Activated CD4-positive, alpha-beta T cell treated with anti-CD3 and anti-CD28 coated beads for 4 hours (primary cell): ENCODE measurements around the gene CCDC106.

Experiments
- DNase-seq, 2 donors: peaks; one replicate each; pipeline ENCODE4 v3.0.0-alpha.2; 2020

CCDC106 gene

DNA sequence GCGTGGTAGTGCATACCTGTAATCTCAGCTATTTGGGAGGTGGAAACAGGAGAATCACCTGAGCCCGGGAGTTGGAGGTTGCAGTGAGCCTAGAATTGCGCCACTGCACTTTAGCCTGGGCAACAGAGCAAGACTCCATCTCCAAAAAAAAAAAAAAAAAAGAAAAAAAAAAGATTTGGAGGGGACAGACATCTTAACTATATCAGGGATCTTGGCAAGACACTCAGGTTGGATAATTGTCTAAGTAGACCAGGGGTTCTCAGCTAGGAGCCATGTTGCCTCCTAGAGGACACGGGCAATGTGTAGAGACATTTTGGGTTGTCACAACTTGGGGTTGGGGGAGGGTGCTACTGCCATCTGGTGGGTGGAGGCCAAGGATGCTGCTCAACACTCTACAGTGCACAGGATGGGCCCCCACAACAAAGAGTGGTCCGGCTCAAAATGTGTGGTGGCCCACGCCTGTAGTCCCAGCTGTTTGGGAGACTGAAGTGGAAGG lies 9.1 kb upstream of the CCDC106 start:
- peak; percentile 48 to 61 for DNase-seq

DNA sequence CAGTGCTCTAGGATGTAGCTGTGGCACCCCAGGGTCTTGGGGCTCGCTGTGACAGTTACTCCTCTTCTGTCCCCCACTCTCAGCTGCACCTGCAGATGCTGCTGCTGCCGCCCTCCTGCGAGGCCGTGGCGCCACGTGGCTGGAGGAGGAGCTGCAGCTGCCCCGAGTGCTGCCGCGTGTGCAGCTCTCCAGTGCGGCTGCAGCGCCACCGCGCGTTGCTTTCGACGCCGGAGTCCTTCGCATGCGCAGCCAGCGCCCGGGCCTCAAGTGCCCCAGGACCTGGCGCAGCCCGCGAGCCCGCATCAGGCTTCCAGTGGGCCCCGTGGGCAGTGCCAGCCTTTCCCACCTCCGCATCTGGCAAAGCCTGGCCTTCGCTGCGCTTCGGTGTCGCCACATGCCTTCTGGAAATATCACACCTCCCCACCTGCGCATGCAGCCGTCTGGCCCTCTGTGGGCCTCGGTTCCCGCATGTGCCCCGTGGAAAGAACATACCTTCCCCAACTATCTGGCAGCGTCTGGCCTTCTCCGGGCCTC lies 7.9 kb upstream of the CCDC106 start:
- DNase-seq: peak; percentile 72 to 76

DNA sequence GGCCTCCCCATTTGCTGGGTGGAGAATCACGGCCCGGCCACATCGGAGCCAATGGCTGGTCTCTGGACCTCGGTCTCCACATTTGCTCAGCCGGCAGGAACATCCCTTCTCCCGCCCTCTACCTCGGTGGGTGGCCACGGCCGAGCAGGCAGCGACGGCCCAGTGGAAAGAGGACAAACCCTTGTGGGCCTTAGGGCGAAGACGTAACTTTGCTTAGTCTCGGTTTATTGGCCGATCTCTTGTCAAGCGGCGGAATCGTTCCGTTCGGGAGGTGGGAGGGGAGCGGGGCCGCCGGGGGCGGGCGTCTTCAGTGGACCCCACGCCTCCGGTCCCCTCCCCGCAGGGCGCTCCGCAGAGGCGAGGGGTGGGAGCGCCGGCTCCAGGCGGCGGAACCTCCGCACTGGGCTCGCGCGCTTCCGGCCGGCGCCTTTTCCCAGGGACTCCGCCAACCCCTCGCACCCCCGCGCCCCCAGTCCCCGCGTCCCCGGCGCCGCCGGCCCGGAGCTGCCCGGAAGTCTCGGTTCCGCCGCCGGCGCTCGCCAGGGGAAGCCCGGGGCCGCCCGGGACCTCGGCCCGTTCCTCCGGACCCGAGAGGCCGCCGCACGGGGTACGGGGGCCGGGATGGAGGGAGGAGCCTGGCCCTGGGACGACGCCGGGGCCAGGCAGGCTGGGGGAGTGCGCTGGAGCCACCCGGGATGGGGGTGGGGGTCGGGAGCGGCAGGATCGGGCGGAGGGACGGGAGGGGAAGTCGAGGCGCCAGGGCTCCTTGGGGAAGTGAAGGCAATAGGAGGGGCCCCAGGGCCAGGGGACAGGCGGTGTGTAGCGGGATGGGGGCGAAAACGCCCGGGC lies 7.2 kb upstream of the CCDC106 start, which contains the start of gene ZNF580:
Gene ZNF580, plus strand, starts transcription at position 426 of the 849 bp plus-strand sequence. CDS start 1,507 bp downstream, outside the sequence.
- peak; percentile 57 to 64 for DNase-seq

DNA sequence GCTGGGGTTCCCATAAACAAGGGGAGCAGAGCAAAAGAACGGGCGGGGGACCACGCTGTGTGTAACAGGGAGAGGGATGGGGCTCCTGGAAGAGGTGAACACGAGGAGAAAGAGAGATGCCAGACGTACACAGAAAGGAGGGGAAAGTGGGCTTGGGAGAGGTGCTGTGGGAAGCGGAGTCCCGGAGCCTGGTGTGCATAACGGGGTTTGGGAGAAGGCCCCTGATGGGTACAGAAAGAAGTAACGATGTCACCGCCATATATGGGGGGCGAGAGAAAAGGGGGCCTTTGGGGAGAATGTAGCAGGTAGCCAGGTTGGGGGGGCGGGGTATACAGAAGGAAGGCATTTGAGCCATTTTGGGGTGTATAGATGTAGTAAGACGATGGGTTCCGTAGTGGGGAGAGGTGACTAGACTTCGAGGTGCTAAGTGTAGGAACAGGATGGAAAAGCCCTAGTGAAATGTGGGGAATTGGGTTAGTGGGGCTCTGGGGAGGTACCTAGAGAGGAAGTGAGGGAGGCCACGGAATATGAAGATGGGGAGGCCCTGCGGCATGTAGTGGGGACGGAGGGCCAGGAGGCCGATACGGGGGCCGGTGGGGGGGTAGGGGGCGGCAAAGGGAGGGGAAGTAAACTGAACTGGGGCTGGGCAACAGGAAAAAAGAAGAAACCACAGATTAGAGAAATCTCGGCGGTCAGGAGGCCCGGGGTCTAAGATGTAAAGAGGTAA lies 6.4 kb upstream of the CCDC106 start:
- DNase-seq: peak; percentile 25 to 32

DNA sequence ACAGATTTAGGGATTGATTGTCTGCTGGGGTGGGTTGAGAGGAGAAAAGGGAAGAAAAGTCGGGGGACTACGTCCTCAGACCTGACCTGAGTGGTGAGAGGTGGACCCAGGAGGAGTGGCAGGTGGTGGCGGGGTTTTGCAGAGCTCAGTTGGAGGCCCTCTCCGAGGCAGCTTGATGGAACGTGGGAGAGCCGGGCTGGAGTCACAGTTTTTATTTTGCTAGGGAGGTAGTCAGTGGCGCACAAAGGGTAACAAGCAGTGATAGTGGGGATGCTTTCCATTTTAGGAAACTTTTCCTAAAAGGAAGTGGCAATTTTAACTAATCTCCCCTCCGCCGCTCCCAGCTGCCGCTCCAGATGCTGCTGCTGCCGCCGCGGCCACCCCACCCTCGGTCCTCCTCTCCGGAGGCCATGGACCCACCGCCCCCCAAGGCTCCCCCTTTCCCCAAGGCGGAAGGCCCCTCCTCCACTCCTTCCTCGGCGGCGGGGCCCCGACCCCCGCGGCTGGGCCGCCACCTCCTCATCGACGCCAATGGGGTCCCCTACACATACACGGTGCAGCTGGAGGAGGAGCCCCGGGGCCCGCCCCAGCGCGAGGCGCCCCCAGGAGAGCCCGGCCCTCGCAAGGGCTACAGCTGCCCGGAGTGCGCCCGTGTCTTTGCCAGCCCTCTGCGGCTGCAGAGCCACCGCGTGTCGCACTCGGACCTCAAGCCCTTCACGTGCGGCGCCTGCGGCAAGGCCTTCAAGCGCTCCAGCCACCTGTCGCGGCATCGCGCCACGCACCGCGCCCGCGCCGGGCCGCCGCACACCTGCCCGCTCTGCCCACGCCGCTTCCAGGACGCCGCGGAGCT lies 5.6 kb upstream of the CCDC106 start:
- peak in 1 of 2 donors; percentile 35 for DNase-seq

DNA sequence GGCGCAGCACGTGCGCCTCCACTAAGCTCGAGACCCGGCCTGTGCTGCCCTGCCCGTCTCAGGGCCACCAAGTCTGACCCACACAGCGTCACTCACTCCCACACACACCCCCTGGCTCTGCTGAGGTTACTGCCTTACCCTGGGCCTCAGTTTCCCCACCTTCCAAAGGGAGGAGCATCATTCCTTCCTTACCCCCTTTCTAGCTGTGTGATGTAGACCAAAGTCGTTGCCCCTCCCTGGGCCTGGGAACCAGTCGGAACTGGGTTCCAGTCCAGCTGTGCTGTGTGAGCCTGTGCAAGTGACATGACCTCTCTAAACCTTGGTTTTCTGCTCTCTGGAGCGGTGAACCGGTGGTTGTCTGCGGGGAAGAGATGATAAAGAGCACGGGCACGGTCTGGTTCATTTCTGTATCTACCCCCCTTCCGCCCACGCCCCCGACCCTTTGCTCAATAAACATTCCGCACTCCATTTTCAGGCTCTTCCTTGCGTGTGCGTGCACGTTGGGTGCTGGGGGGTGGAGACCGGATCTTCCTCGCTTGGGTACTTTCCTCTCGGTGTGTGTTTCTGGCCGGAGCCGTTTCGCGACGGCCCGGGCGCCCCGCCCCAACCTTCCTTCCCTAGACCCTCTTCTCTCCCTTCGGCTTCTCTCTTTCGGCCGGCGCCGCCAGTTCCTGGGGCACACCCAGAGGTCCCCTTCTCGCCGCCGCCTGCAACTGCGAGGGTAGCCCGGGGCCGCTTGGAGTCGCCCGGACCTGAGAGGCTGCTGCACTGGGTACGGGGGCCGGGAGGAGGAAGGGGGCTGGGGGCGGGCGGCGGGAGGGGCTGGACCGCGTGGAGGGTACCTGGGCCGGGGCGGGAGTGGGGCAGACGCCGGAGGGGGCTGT lies 4.8 kb upstream of the CCDC106 start, which contains the start of gene ZNF581:
Gene ZNF581, plus strand, starts transcription at position 647 of the 884 bp plus-strand sequence. CDS start 923 bp downstream, outside the sequence.
- DNase-seq: peak; percentile 77 to 80

DNA sequence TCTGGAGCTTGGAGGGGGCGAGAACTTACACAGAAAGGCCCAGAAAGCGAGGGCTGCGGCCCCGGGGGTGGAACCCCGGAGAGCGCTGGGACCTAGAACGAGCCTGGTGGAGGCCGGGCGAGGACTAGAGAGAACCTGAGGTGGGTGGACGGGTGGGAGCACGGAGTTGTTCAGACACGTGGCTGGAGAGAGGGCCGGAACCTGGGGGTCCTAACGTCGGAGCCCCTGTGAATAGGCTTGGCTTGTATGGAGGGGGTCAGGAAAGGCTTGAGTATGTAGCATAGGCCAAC lies 4.2 kb upstream of the CCDC106 start:
- DNase-seq: no peak

DNA sequence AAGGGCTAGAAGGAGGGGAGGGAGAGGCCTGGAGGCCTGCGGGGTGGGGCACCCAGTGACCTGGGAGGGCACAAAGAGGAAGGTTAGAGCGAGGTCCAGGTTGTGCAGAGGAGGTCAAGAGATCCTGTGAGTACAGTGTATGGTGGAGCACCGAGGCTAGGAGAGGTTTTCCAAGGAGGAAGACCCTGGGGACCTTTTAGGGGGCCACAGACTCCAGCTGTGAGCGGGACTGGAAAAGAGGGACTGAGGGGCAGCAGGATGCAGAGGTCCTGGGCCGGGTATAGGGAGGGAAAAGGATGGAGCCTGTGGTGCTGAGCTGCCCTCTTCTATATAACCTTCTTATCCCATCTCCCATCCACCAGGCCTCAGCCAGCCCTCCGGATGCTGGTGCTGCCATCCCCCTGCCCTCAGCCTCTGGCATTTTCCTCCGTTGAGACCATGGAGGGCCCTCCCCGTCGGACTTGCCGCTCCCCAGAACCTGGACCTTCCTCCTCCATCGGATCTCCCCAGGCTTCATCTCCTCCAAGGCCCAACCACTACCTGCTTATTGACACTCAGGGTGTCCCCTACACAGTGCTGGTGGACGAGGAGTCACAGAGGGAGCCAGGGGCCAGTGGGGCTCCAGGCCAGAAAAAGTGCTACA lies 3.7 kb upstream of the CCDC106 start:
- no peak for DNase-seq

DNA sequence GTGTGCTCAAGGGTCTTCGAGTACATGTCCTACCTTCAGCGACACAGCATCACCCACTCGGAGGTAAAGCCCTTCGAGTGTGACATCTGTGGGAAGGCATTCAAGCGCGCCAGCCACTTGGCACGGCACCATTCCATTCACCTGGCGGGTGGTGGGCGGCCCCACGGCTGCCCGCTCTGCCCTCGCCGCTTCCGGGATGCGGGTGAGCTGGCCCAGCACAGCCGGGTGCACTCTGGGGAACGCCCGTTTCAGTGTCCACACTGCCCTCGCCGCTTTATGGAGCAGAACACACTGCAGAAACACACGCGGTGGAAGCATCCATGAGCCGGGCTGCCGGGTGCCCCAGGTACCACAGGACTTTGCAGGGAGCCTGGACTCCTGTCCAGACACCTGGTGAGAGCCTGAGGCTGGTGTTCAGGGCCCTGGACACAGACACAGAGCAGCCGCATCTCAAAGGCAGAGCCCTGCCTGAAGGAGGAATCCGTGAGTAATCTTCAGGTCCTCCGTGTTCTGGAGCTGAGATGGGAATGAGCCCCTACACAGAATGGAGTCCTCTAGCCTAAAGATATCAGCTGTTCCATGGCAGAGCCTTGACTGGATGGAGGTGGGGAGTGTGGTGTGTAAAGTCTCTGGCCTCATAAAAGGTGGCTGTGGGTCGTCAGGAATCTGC lies 3.0 kb upstream of the CCDC106 start:
- DNase-seq: no peak

DNA sequence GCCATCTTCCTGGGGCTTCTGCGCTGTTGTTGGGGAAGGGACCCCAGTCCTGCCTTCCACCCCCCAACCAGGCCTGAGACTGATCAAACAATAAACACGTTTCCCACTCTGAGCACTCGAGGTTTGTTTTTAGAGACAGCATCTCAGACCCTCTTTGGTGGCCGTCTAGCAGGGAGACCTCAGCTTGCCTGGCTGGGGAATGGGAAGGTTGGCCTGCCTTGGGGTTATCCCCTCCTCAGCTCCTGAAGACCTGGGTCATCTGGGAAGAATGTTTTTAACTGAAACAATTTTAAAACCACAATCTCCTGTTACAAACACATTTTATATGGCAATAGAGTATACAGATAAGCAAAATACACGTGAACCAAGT lies 2.5 kb upstream of the CCDC106 start:
- no peak for DNase-seq

DNA sequence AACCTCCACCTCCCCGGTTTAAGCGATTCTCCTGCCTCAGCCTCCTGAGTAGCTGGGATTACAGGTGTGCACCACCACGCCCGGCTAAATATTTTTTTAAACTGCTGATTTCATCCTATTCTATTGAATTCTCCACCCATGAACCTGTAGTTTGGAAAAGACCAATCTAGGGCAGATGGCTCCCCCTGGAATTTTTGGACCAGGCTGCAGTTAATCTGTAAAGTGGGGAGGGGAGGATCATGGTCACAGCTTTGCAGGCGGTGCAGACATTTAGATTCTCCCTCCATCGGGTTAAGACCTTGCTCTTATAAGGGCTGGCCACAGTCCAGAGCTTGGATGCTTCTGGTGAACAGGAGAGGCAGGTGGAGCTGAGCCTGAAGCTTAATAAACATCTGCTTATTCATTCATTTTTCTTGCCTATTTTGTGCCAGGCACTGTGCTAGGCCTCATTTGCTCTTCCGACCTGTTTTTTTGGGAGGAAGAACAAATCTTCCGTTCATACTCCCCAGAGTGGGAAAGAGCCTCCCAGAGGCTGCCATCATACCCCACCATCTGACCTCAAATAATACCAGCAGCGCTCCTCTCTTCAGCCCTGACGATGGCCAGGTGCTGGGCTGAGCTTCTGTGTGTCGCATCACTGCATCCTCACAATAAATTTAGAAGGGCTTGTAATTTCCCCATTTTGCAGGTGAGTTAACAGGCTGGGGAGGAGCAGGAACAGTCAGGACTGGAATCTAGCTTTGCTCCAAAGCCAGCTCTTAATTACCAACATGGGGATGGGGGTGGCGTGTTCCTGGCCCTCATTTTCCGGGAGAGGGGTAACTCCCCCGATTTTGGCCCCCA lies 902 bp upstream of the CCDC106 start:
- no peak for DNase-seq

DNA sequence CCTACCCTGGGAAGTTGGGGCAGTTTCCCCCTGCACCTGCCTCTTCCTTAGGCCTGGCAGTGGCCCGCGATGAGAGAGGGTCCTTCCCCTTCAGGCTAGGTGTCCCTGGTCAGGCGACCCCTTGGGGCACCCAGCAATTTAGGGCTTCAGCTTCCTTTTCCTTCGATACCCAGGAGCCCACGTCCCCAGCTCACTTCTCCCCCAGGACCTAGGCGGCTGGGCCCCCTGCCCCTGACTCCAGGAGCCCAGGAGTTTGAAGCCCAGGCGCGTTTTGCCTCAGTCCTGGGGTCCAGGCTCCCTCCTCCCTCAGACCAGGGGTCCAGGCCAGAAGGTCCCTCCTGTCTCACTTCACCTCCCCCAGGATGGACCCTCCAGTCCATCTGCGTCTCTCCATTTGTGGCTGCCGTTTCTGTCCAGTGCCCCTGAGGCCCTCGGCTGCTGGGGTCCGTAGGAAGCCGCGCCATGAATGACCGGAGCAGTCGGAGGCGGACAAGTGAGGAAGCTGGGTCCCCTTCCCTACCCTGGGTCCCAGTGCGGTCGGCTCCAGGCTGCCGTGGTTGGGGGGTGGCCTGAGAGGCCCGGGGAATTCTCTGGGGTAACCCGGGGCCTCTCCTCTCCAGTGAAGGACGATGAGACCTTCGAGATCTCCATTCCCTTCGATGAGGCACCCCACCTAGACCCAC lies 714 bp downstream of the CCDC106 start:
- no peak for DNase-seq

DNA sequence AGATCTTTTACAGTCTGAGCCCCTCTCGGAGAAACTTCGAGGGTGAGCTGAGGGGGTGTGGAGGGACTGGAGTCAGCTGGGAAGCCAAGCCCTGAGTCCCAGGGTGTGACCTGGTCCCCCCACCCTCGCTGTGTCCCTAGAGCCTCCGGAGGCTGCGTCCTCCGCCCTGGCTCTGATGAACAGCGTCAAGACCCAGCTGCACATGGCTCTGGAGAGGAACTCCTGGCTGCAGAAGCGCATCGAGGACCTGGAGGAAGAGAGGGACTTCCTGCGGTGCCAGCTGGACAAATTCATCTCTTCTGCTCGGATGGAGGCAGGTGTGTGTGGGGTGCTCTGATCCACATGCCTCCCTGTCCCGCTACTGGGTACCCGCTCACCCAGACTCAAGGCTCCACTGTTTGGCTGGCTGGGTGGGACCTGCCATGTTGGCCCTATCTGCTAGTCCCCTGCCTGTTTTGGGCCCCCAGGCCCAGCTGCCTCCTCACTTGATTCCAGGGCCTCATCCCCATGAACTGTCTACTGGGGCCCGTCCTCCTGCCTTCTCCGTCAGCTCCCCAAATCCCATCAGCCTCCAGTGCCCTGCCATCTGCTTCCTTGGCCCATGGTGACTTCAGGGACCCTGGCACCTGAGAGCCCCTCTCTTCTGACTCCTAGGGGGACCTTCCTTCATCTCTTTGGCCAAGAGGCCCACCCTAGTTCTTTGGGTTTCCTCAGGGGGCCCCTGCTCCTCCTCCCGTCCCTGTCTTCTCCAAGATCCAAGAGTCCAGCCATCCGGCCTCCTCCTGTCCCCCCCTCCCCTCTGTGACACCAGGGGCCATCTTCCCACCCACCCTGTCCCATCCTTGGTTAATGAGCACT lies 1.5 kb downstream of the CCDC106 start:
- DNase-seq: no peak

DNA sequence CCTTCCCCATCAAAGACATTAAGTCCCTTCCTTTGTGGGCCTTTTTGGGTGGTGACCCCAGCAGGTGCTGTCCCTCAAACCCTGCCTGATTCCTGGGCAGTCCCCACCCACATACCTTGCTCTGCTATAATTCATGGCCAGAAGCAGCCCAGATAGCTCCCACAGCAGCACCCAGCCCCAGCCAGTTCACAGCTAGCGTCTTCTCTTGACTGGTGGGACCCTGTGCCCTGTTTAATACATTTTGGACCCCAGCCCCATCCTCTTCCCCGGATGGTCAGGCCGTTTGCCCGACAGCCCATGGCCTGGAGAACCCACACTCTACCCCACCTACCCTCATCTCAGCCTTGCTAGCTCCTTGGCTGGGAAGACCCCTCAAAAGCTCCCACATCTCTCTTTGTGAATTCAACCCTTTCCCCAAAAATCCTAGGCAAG lies 2.1 kb downstream of the CCDC106 start:
- no peak for DNase-seq

DNA sequence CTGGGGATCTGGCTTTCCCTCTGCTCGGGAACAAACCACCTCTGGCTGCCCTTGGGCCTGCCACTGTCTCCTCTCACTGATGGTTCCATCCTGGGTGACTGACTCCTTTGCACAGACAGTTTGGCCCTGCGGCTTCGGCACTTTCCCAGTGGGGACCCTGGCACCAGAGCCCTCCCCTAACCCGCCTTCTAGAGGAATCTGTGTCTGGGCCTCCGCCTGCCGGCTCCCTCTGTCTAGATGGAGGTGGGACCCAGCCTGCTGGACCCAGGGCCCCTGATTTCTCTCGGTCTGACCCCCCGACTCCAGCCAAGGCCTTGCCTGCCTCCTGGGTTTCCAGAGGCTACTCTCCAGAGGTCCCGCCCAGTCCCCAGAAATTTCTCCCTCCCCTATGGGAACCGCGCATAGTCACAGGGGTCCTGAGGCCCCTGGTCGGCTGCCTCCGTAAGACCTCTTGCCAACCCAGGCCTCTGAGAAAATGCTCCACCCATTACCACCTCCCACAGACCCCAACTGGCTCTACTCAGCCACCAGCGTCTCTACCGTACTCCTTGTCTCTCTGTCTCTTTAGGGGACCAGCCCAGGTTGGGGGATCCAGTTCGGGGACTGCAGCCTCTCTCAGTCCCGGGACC lies 2.7 kb downstream of the CCDC106 start:
- no peak for DNase-seq

DNA sequence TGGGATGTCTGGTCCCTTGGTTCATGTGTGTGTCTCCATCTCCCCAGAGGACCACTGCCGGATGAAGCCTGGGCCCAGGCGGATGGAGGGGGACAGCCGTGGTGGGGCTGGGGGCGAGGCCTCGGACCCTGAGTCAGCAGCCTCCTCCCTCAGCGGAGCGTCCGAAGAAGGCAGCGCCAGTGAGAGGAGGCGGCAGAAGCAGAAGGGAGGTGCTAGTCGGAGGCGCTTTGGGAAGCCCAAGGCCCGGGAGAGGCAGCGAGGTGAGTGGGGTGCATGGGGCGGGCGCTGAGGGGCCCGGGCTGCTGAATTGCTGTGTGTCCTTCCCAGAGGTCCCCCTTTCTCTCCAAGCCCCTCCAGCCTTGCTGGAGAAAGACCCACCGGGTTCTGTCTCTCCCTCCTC lies 3.2 kb downstream of the CCDC106 start:
- DNase-seq: no peak

DNA sequence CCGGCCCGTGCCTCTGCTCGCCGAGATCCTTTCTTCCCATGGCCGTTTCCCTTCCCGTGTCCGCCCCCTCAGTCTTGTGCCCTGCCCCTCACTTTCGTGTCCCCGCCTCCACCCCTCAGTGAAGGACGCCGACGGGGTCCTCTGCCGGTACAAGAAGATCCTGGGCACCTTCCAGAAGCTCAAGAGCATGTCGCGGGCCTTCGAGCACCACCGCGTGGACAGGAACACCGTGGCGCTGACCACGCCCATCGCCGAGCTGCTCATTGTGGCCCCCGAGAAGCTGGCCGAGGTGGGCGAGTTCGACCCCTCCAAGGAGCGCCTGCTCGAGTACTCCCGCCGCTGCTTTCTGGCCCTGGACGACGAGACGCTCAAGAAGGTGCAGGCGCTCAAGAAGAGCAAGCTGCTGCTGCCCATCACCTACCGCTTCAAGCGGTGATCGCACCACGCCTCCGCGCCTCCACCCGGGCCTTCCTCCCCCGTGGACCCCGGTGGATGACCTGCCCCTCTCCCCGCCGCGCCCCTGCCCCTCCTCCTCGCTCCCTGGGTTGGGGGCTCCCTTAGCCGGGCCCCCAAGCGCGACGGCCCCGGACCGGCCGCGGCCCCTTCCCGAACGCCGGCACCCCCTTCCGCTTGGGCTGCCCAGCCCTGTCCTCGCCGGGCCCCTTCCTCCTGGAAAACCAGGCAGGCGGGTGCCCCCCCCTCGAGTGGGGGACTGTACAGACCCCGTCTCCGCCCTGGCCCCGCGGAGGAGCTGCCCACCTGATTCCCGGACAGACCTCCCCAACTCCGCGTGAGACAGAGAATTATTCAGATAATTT lies 4.5 kb downstream of the CCDC106 start:
- DNase-seq: no peak
